ENCODE results near the gene PSPH.
A peak's percentile ranks its signal among the peaks of the same experiment; 100 is the strongest.
"Not testable (repeated sequence)": the region's sequence is repeated elsewhere in the genome, so short reads cannot be mapped to it uniquely, and the experiment has no call there.

The PSPH gene

GRCh38 chr7:56046721-56047445, 4.4 kb downstream of the PSPH start:
- Mint-ChIP-seq H3K9me3 (no peaks in the 10 kb centered on the region), H3K27ac (no peak overlapping the region), H3K4me3 (no peak overlapping the region), H3K27me3 (ENCODE audit: low read depth) (no peaks in the 10 kb centered on the region), H3K4me1 (ENCODE audit: low read depth) (peaks cover 7% of the 10 kb centered on the region), H3K36me3 (ENCODE audit: low read depth) (peaks cover 2% of the 10 kb centered on the region)

GRCh38 chr7:56045758-56046157, 5.5 kb downstream of the PSPH start:
- H3K9me3 Mint-ChIP-seq; H3K27me3 Mint-ChIP-seq (ENCODE audit: low read depth); H3K4me1 Mint-ChIP-seq (ENCODE audit: low read depth); H3K36me3 Mint-ChIP-seq (ENCODE audit: low read depth); H3K4me3 Mint-ChIP-seq; H3K27ac Mint-ChIP-seq: not testable (repeated sequence)

- H3K4me3 Mint-ChIP-seq: no peak overlapping the region
- H3K4me1 Mint-ChIP-seq (ENCODE audit: low read depth): no peaks in the 10 kb centered on the region
- no peaks in the 10 kb centered on the region for H3K36me3 Mint-ChIP-seq (ENCODE audit: low read depth)
- H3K27ac Mint-ChIP-seq: no peak overlapping the region
- H3K27me3 Mint-ChIP-seq (ENCODE audit: low read depth): no peaks in the 10 kb centered on the region
- no peaks in the 10 kb centered on the region for H3K9me3 Mint-ChIP-seq
These were observed 10.5 kb downstream of the PSPH start for GRCh38 chr7:56040730-56041129.

- peaks cover 1% of the 10 kb centered on the region for H3K36me3 Mint-ChIP-seq (ENCODE audit: low read depth)
- H3K27ac Mint-ChIP-seq: peak overlapping the region; percentile 57
- H3K4me1 Mint-ChIP-seq (ENCODE audit: low read depth): peaks cover 9% of the 10 kb centered on the region
- no peaks in the 10 kb centered on the region for H3K27me3 Mint-ChIP-seq (ENCODE audit: low read depth)
- H3K9me3 Mint-ChIP-seq: no peaks in the 10 kb centered on the region
- H3K4me3 Mint-ChIP-seq: peak overlapping the region; percentile 87
These were observed 17.4 kb downstream of the PSPH start for GRCh38 chr7:56033671-56034432.

GRCh38 chr7:56032578-56032977, 18.7 kb downstream of the PSPH start:
- not testable (repeated sequence) for H3K36me3 Mint-ChIP-seq (ENCODE audit: low read depth)
- H3K4me3 Mint-ChIP-seq: peak overlapping the region; percentile 48

GRCh38 chr7:56031556-56031955, 19.7 kb downstream of the PSPH start:
- not testable (repeated sequence) for H3K9me3 Mint-ChIP-seq; H3K4me1 Mint-ChIP-seq (ENCODE audit: low read depth); H3K27me3 Mint-ChIP-seq (ENCODE audit: low read depth); H3K36me3 Mint-ChIP-seq (ENCODE audit: low read depth)
- Mint-ChIP-seq H3K27ac (peak overlapping the region; percentile 35), H3K4me3 (peak overlapping the region; percentile 25)

More at GRCh38 chr7:56032578-56032977, 18.7 kb downstream of the PSPH start:
- H3K27me3 Mint-ChIP-seq (ENCODE audit: low read depth); H3K4me1 Mint-ChIP-seq (ENCODE audit: low read depth); H3K9me3 Mint-ChIP-seq; H3K27ac Mint-ChIP-seq: not testable (repeated sequence)

GRCh38 chr7:56030340-56030739, 20.9 kb downstream of the PSPH start:
- Mint-ChIP-seq H3K27ac (no peak overlapping the region), H3K36me3 (ENCODE audit: low read depth) (peaks cover 1% of the 10 kb centered on the region), H3K9me3 (no peaks in the 10 kb centered on the region)

GRCh38 chr7:56028942-56029630, 22.2 kb downstream of the PSPH start:
- Mint-ChIP-seq H3K27ac (no peak overlapping the region), H3K4me1 (ENCODE audit: low read depth) (peaks cover 9% of the 10 kb centered on the region), H3K9me3 (no peaks in the 10 kb centered on the region), H3K36me3 (ENCODE audit: low read depth) (peaks cover 1% of the 10 kb centered on the region), H3K27me3 (ENCODE audit: low read depth) (no peaks in the 10 kb centered on the region), H3K4me3 (no peak overlapping the region)

More at GRCh38 chr7:56030340-56030739, 20.9 kb downstream of the PSPH start:
- Mint-ChIP-seq H3K4me3 (no peak overlapping the region), H3K4me1 (ENCODE audit: low read depth) (peaks cover 9% of the 10 kb centered on the region), H3K27me3 (ENCODE audit: low read depth) (no peaks in the 10 kb centered on the region)

GRCh38 chr7:56026538-56026937, 24.7 kb downstream of the PSPH start:
- Mint-ChIP-seq H3K27me3 (ENCODE audit: low read depth) (no peaks in the 10 kb centered on the region), H3K27ac (no peak overlapping the region), H3K36me3 (ENCODE audit: low read depth) (peaks cover 1% of the 10 kb centered on the region), H3K4me1 (ENCODE audit: low read depth) (no peaks in the 10 kb centered on the region), H3K4me3 (no peak overlapping the region), H3K9me3 (no peaks in the 10 kb centered on the region)

GRCh38 chr7:56023500-56023899, 27.7 kb downstream of the PSPH start:
- Mint-ChIP-seq H3K4me1 (ENCODE audit: low read depth) (no peaks in the 10 kb centered on the region), H3K36me3 (ENCODE audit: low read depth) (peaks cover 2% of the 10 kb centered on the region), H3K27me3 (ENCODE audit: low read depth) (no peaks in the 10 kb centered on the region), H3K27ac (no peak overlapping the region), H3K4me3 (no peak overlapping the region), H3K9me3 (no peaks in the 10 kb centered on the region)

GRCh38 chr7:56019501-56019900, 31.7 kb downstream of the PSPH start:
- H3K9me3 Mint-ChIP-seq: no peaks in the 10 kb centered on the region
- no peaks in the 10 kb centered on the region for H3K4me1 Mint-ChIP-seq (ENCODE audit: low read depth)
- H3K4me3 Mint-ChIP-seq: no peak overlapping the region
- H3K27me3 Mint-ChIP-seq (ENCODE audit: low read depth): no peaks in the 10 kb centered on the region
- no peak overlapping the region for H3K27ac Mint-ChIP-seq
- peaks cover 3% of the 10 kb centered on the region for H3K36me3 Mint-ChIP-seq (ENCODE audit: low read depth)

- H3K9me3 Mint-ChIP-seq; H3K4me1 Mint-ChIP-seq (ENCODE audit: low read depth); H3K27ac Mint-ChIP-seq; H3K4me3 Mint-ChIP-seq; H3K36me3 Mint-ChIP-seq (ENCODE audit: low read depth); H3K27me3 Mint-ChIP-seq (ENCODE audit: low read depth): not testable (repeated sequence)
These were observed 34.2 kb downstream of the PSPH start for GRCh38 chr7:56017015-56017414.

- Mint-ChIP-seq H3K27ac (no peak overlapping the region), H3K27me3 (ENCODE audit: low read depth) (no peaks in the 10 kb centered on the region), H3K4me1 (ENCODE audit: low read depth) (no peaks in the 10 kb centered on the region)
These were observed 41.5 kb downstream of the PSPH start for GRCh38 chr7:56009695-56010094.

GRCh38 chr7:56007891-56008290, 43.4 kb downstream of the PSPH start:
- Mint-ChIP-seq H3K4me3 (no peak overlapping the region), H3K4me1 (ENCODE audit: low read depth) (no peaks in the 10 kb centered on the region), H3K27me3 (ENCODE audit: low read depth) (no peaks in the 10 kb centered on the region), H3K9me3 (no peaks in the 10 kb centered on the region), H3K36me3 (ENCODE audit: low read depth) (no peaks in the 10 kb centered on the region), H3K27ac (no peak overlapping the region)

More at GRCh38 chr7:56009695-56010094, 41.5 kb downstream of the PSPH start:
- Mint-ChIP-seq H3K9me3 (no peaks in the 10 kb centered on the region), H3K4me3 (no peak overlapping the region), H3K36me3 (ENCODE audit: low read depth) (no peaks in the 10 kb centered on the region)

GRCh38 chr7:56007167-56007652, 44.0 kb downstream of the PSPH start:
- Mint-ChIP-seq H3K9me3 (no peaks in the 10 kb centered on the region), H3K36me3 (ENCODE audit: low read depth) (no peaks in the 10 kb centered on the region), H3K4me3 (no peak overlapping the region), H3K27me3 (ENCODE audit: low read depth) (no peaks in the 10 kb centered on the region), H3K4me1 (ENCODE audit: low read depth) (no peaks in the 10 kb centered on the region), H3K27ac (no peak overlapping the region)

Data from T-helper 1 cell treated with Interleukin-12 subunit alpha and Interleukin-12 subunit beta and Interleukin-4 antibody, amounts not matched to agents 30 μg/mL and 1 μg/mL, for 36 hours (primary cell).